Upper lobe of left lung (tissue), 6 donors: ENCODE data around the gene KIAA0825. TPM values are rescaled to one million over a fixed set of nuclear protein-coding genes. Genes with fewer than 3 reads are reported as not detected.

ENCODE experiments used
- ATAC-seq, 2 donors: fragments of 200-7000 bp; cut with Tn5 transposase; one replicate each; pipeline ENCODE4 v1.9.1; 2022; ENCODE audit warnings: mild to moderate bottlenecking in 2 of 2, moderate library complexity in 2 of 2; ENCODE audit not compliant: low FRiP score in 2 of 2
- DNase-seq, 2 donors: peaks; one replicate each; pipeline ENCODE4 v3.0.0-alpha.2; 2019 to 2020
- H3K27ac ChIP-seq, 4 donors: fragments of 200-600 bp; sonication (generic); one replicate each; pipeline ENCODE4 v1.5.1; 2016 to 2019
- H3K27me3 ChIP-seq, 4 donors: fragments of 200-600 bp; sonication (generic); one replicate each; pipeline ENCODE4 v1.5.1; 2017 to 2019
- H3K36me3 ChIP-seq, 4 donors: fragments of 200-600 bp; sonication (generic); one replicate each; pipeline ENCODE4 v1.5.1; 2016 to 2019
- H3K4me1 ChIP-seq, 4 donors: fragments of 200-600 bp; sonication (generic); one replicate each; pipeline ENCODE4 v1.5.1; 2018 to 2019
- H3K4me3 ChIP-seq, 4 donors: fragments of 200-600 bp; sonication (generic); one replicate each; pipeline ENCODE4 v1.5.1; 2017 to 2019; ENCODE audit warnings: mild to moderate bottlenecking in 2 of 4, moderate library complexity in 1 of 4
- H3K9me3 ChIP-seq, 4 donors: fragments of 200-600 bp; sonication (generic); one replicate each; pipeline ENCODE4 v1.5.1; 2018 to 2019
- CTCF ChIP-seq, 6 experiments: fragments of 450-650 bp in 4 of 6; fragments of 200-600 bp in 2 of 6; sonication (generic) in 2 of 6; IDR thresholded peaks; one replicate each; pipeline ENCODE4 v1.5.1; 2016 to 2019; ENCODE audit warnings: antibody characterized with exemption in 6 of 6
- EP300 ChIP-seq, 4 donors: sonication (generic); formaldehyde crosslinking; IDR thresholded peaks; one replicate each; pipeline ENCODE4 v1.5.1; 2017; ENCODE audit warnings: antibody characterized with exemption in 4 of 4, control low read depth in 2 of 4
- POLR2A ChIP-seq, 4 donors: fragments of 450-650 bp; IDR thresholded peaks; one replicate each; pipeline ENCODE4 v1.5.1; 2016 to 2017; ENCODE audit warnings: antibody characterized with exemption in 4 of 4, mild to moderate bottlenecking in 2 of 4
- POLR2AphosphoS5 ChIP-seq, 2 donors: sonication (generic); formaldehyde crosslinking; IDR thresholded peaks; one replicate each; pipeline ENCODE4 v1.5.1; 2017; ENCODE audit warnings: antibody characterized with exemption in 2 of 2
- WGBS, 2 donors: methylation state at CpG; one replicate each; pipeline ENCODE4 v1.1.5; 2017 to 2018; 5-methylcytosine and 5-hydroxymethylcytosine counted together
- total RNA-seq, 6 donors: library from RNA; depleted of rRNA in 4 of 6; stranded (reverse); fragments of >200 nt in 4 of 6; gene quantifications; one replicate each; pipeline versions ENCODE4 v1.1.0 to v1.2.1, GENCODE V29; 2016 to 2021
- donor health status: DM: no; HTN: no; CAD: no; lungs with moderate emphysema.
- donor health status: DM: no; HTN: yes; CAD: no; lungs with severe emphysema.

Gene KIAA0825
- total RNA-seq, 6 donors from 2014 or later: 3.8 to 19.1 (median 6.6) TPM

GRCh38 chr5:94217216-94217615 is 401.2 kb downstream of the KIAA0825 start:
- TF ChIP-seq POLR2AphosphoS5 (IDR thresholded peaks at IDR 0.05): no peak
- no peak for TF ChIP-seq CTCF (IDR thresholded peaks at IDR 0.05)
- TF ChIP-seq EP300 (IDR thresholded peaks at IDR 0.05): no peak
- TF ChIP-seq POLR2A (IDR thresholded peaks at IDR 0.05): no peak
- WGBS, 2 donors: 81 to 87% methylated on average over 2 of the region's 2 CpGs
- no peak for ATAC-seq
- no peaks in the 10 kb centered on the region for H3K9me3 ChIP-seq
- H3K4me3 ChIP-seq: no peak overlapping the region
- H3K27me3 ChIP-seq: no peaks in the 10 kb centered on the region
- no peaks in the 10 kb centered on the region for H3K4me1 ChIP-seq
- no peak overlapping the region for H3K27ac ChIP-seq
- no peaks in the 10 kb centered on the region for H3K36me3 ChIP-seq
- no peak for DNase-seq

- no peak overlapping the region for H3K4me3 ChIP-seq
- no peaks in the 10 kb centered on the region for H3K9me3 ChIP-seq
- ATAC-seq (no peak), DNase-seq (no peak)
- H3K4me1 ChIP-seq: no peaks in the 10 kb centered on the region
- WGBS, 2 donors: 0 to 25% methylated on average over 1 of the region's 1 CpG
- H3K27ac ChIP-seq: no peak overlapping the region
- no peaks in the 10 kb centered on the region for H3K27me3 ChIP-seq
- TF ChIP-seq CTCF (IDR thresholded peaks at IDR 0.05): no peak
- no peak for TF ChIP-seq POLR2A (IDR thresholded peaks at IDR 0.05)
- no peak for TF ChIP-seq EP300 (IDR thresholded peaks at IDR 0.05)
- TF ChIP-seq POLR2AphosphoS5 (IDR thresholded peaks at IDR 0.05): no peak
- H3K36me3 ChIP-seq: no peaks in the 10 kb centered on the region
These were observed 405.9 kb downstream of the KIAA0825 start for GRCh38 chr5:94212476-94212875.

- 74 to 81% methylated on average over 8 of the region's 8 CpGs for WGBS, 2 donors
- Histone ChIP-seq H3K27me3 (no peaks in the 10 kb centered on the region), H3K4me1 (no peaks in the 10 kb centered on the region), H3K27ac (no peak overlapping the region), H3K4me3 (no peak overlapping the region), H3K9me3 (no peaks in the 10 kb centered on the region), H3K36me3 (no peaks in the 10 kb centered on the region)
- ATAC-seq: no peak
- DNase-seq: no peak
- no peak for TF ChIP-seq POLR2AphosphoS5 (IDR thresholded peaks at IDR 0.05)
- no peak for TF ChIP-seq POLR2A (IDR thresholded peaks at IDR 0.05)
- no peak for TF ChIP-seq EP300 (IDR thresholded peaks at IDR 0.05)
- no peak for TF ChIP-seq CTCF (IDR thresholded peaks at IDR 0.05)
These were observed 408.5 kb downstream of the KIAA0825 start for GRCh38 chr5:94209774-94210355.

- Histone ChIP-seq H3K9me3 (no peaks in the 10 kb centered on the region), H3K4me1 (no peaks in the 10 kb centered on the region), H3K27me3 (no peaks in the 10 kb centered on the region), H3K27ac (no peak overlapping the region), H3K36me3 (no peaks in the 10 kb centered on the region), H3K4me3 (no peak overlapping the region)
- DNase-seq (no peak), ATAC-seq (no peak)
- no peak for TF ChIP-seq POLR2A (IDR thresholded peaks at IDR 0.05)
- no peak for TF ChIP-seq POLR2AphosphoS5 (IDR thresholded peaks at IDR 0.05)
- TF ChIP-seq EP300 (IDR thresholded peaks at IDR 0.05): no peak
- no peak for TF ChIP-seq CTCF (IDR thresholded peaks at IDR 0.05)
- 94 to 95% methylated on average over 3 of the region's 3 CpGs for WGBS, 2 donors
These were observed 409.1 kb downstream of the KIAA0825 start for GRCh38 chr5:94209272-94209671.

- Histone ChIP-seq H3K4me3 (no peak overlapping the region), H3K27me3 (no peaks in the 10 kb centered on the region), H3K4me1 (no peaks in the 10 kb centered on the region), H3K27ac (no peak overlapping the region), H3K9me3 (no peaks in the 10 kb centered on the region), H3K36me3 (no peaks in the 10 kb centered on the region)
- no peak for DNase-seq
- no peak for ATAC-seq
- no peak for TF ChIP-seq POLR2A (IDR thresholded peaks at IDR 0.05)
- TF ChIP-seq EP300 (IDR thresholded peaks at IDR 0.05): no peak
- no peak for TF ChIP-seq CTCF (IDR thresholded peaks at IDR 0.05)
- TF ChIP-seq POLR2AphosphoS5 (IDR thresholded peaks at IDR 0.05): no peak
- 86 to 95% methylated on average over 4 of the region's 4 CpGs for WGBS, 2 donors
These were observed 418.8 kb downstream of the KIAA0825 start for GRCh38 chr5:94199566-94199965.
